ENCODE measurements around the gene GLG1.

GLG1 gene

DNA sequence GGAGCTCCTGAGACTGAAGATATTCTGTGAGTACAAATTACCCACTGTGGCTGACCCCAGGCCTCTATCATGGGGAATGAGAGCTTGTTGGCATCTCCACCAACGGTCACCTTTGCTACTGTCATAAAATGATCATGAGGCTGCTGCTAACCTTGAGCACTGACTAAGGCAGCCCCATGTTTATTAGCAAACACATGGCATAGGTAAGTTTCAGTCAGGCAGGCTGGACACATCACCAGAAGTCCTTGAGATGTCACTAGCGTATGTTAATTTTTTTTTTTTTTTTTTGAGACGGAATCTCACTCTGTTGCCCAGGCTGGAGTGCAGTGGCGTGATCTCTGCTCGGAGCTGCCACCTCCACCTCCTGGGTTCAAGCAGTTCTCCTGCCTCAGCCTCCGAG, 1.5 kb upstream of the GLG1 start:
- no peak for FAIRE-seq

DNA sequence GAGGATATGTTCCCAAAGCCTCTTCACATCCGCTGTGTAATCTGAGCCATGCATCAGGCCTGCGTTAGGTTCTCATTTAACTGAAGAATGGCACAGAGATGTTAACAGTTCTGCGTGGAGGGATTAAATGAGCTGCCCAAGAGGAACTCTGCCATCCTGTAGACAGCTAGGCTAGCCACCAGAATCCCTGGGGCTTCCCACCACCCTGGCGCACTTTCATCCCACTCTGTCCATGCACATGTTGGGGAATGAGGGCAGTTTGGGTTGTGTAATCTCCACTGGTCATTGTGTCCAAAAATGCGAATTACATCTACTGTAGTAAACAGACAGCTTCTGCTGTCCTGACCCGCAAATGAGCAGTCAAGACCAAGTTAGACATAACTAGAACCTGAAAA, 1.0 kb upstream of the GLG1 start:
- FAIRE-seq = no peak

DNA sequence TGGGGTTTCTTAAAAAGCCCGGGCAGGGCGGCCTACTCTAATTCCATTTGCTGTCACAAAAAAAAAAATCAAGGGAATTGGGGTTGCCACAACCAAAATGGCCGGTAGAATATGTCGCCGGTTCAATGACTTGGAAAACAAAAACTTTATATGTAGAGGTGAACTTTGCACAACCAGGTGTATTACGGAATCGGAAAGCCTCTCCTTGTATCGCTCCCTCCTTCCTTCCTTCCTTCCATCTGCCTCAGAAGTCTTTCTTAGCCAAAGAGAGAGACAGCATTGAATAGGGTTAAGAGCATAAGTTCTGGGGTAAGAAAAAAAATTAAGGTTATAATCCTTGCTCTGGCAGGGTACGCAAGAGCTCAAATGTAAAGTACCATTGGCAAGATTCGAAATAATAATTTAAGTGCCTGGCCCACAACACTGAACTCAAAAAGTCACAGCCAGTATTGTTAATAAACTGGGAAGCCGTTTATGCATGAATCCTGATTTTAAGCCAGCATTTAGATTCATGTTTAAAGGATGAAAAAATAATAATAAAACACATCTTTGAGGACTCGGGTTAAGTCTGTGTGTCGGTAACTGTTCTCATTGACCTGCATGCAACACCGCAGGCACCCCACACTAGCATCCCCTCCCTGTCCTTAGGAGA, 522 bp upstream of the GLG1 start:
- no peak for FAIRE-seq

DNA sequence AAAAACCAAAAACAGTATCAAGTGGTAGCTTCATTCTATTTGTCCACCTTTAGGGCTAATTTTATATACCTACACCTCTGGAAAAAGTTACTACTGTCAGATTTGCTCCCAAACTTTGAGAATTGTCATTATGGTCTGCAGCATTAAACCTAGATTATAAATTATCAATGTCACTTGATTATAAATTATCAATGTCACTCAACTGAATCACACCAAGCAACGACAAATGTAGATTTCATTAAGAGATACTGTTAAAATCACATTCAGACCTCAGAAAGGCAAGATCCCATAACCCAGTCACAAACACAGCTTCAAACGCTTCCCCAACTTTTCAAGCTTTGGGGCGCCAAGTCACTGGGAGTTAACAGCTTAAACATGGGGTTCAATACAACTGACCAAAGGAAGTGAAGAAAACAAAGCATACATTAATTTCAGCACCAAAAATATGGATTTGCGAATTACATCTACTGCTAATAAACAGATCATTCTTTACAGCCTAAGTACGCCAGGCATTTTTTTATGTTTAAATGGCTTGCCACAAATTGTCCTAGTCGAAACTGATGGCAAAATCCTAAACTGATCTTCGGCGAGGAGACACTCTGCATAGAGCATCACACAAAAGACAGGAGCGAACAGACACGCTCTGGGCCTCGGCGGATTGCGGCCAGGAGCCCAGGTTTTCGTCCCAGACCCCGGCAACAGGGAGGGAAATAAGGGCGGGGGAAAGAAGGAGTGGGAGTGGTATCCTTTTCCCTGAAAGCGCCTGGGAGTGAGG, 981 bp downstream of the GLG1 start:
- FAIRE-seq = no peak

DNA sequence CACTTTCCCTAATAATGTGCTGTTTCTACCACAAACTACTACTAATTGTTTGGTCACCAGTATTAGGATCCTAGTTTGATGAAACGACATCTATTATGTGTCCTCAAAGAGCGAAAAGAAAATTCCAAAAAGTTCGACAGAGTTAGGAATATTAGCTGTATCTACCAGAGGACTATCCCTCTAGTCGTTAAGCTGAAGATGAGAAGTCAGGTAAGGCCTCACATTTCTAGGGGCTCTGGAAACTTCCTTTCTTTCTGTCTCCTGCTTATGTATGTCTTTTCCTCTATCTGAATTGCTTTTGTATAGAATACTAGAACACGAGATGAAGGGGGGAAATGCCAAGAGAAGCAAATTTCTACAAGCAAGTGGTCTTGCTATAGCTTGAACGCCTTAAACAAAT, 1.6 kb downstream of the GLG1 start:
- no peak for FAIRE-seq

DNA sequence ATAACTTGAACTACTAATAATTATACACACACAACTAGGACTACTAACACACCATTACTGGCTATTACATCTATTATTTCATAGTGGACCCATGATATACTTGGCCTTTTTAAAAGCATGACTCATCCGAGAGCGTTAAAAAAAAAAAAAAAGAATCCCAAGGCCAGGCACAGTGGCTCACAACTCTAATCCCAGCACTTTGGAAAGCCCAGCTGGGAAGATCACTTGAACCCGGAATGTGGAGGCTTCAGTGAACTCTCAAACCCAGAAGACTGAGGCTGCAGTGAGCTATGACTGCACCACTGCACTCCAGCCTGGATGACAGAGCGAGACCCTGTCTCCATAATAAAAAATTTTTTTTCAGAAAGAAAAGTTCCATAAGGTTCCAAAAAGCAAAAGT, 3.1 kb downstream of the GLG1 start:
- FAIRE-seq = no peak

DNA sequence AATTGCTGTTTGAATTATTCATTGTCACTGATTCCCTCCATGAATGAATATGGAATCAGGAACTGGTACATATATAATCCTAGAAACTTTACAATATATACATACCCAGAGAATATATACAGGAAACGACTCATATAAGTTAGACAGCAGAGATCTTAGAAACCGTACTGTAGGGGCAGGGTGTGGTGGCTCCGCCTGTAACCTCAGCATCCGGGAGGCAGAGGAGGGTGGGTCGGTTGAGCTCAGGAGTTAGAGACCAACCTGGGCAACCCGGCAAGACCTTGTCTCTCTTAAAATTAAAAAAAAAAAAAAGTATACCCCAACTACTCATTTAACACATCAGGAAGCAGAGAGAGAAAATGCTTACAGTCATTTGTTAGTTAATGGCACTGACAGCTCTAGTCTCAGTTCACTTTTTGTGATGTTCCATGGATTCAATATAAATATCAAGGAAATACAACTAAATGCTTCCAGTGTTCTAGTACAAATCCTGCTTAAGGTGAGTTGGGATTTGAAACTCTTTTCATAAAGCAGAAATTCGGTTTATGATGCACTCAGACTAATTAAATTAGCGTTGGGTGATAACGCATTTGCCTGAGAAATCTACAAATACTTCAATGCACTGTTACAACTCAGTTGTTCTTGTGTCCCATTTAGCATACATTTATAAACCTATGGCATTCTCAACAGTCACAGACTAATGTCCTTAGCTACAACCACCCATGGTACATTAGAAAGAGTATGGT, 5.6 kb downstream of the GLG1 start:
- FAIRE-seq = no peak

DNA sequence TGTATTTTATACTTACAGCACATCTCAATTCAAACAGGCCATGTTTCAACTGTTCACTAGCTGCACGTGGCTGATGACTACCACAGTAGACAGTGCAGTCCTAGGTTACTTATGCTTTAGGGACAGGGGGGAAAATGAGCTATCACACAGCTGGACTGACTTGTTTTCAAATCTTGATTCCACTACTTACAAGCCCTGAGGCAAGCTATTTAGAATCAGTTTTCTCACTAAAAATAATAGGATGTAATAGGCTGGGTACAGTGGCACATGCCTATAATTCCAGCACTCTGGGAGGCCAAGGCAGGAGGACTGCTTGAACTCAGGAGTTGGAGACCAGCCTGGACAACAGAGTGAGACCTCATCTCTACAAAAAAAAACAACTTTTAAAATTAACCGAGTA, 10.3 kb downstream of the GLG1 start:
- no peak for FAIRE-seq

DNA sequence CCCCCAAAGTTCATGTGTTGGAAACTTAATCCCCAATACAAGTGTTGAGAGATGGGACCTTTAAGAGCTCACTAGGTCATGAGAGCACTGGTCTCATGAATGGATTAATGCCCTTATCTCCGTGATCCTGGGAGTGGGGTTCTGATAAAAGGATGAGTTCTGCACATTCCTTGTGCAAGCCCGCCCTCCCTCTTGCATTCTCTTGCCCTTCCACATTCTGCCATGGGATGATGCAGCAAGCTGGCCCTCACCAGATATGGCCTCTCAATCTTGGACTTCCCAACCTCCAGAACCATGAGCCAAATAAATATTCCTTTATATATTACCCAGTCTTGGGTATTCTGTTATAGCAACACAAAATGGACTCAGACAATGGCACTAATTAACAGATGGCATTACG, 14.1 kb downstream of the GLG1 start:
- FAIRE-seq = no peak

DNA sequence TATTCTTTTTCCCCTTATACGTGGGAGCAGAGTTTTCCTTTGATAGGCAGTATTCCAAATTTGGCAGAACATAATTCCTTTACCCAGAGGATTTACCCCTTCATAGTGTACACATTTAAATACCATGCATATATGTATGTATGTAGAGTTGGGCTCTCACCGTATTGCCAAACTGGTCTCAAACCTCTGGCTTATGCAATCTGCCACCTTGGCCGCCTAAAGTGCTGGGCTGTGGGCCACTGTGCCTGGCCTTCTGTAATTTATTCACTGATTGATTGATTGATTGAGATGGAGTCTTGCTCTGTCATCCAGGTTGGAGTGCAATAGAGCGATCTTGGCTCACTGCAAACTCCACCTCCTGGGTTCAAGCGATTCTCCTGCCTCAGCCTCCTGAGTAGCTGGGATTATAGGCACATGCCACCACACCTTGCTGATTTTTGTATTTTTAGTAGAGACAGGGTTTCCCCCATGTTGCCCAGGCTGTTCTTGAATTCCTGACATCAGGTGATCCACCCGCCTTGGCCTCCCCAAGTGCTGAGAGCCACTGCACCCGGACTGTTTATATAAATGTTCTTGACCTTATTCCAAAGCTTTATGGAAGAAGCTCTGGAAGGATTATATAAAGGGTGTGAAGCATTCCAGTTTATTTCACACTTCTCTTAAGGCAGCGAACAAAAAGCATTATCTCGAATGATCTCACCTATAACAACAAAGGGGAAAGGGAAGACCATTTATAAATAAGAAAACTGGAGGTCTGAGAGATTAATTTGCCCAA, 14.9 kb downstream of the GLG1 start:
- no peak for FAIRE-seq

DNA sequence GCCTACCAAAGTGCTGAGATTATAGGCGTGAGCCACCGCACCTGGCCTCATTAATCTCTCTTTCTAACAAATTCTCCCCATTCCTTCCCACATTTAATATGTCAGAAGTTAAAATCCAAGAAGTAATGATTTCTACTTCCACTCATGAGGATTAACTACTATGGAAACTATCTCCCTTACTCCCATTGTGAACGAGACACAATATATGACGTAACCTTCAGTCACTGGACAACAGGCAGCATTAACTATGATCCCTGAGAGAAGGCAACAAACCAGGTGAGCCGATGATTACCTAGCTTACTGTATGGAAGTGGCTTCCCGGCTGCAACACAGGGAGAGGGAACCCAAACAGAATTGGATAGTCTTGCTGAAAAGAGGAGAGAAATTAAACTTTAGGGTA, 20.0 kb downstream of the GLG1 start:
- FAIRE-seq = no peak

DNA sequence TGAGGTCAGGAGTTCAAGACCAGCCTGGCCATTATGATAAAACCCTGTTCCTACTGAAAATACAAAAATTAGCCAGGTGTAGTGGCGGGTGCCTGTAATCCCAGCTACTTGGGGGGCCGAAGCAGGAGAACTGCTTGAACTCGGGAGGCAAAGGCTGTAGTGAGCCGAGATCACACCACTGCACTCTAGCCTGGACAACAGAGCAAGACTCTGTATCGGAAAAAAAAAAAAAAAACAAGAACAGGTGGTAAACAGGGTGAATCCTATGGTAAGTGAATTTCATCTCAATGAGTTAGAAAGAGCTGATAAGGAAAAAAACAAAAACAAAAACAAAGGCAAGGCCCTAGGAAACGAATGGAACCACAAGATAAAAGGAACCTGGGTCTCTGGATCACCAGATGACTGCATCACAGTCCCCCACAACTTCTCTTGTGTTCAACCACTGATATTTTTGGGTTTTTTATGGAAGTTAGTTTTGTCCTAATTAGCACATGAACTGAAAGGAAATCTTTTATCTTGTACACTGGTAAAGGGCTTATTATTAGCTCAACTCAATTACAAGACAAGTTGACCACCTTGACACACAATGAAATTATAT, 21.0 kb downstream of the GLG1 start:
- no peak for FAIRE-seq

DNA sequence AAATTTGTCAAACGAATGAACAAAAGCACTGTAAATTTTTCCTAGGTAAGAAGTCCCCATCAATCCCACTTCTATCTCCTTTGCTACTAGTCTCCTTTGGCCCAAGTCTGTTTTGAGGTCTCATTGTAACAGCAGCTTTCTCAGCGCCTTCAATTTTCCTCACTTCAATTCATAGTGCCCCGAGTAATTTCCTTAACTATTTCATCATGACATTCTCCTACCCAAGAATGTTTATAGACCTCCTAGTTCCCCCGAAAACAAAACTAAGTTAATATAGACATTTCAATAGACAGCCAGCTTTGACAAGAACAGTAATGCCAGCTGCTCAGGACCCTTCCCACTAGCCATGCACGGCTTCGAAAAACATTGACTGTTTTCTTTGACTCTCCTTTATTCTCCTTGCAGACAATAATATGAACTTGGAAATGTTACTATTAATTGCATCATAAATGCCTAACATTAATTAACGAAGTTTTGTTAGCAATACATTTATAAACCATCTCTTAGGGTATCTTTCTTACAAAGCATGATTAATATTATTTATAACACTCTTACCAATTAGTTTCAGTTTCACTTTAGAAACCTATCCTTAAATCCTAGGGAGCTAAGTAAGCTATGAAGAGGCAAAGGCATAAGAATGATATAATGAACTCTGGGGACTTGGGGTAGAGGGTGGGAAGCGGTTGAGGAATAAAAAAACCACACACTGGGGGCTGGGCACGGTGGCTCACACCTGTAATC, 22.8 kb downstream of the GLG1 start:
- no peak for FAIRE-seq

DNA sequence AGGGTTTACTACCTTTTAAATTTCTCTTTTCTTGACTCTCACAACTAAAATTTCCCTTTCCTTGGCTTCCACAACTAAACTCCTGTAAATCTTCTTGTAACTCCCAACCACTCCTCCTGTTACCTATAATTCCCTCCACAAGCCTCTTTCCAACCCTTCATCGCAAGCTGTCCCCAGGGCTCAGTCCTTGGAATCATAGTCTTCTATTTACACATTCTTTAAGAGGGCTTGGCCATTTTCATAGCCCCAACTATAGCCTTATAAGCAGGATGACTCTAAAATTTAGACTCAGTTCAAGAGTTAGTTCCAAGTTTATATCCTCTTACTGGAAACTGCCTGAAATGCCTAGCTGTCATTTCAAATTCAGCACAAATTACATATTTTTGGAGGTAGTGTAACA, 23.9 kb downstream of the GLG1 start:
- FAIRE-seq = no peak

DNA sequence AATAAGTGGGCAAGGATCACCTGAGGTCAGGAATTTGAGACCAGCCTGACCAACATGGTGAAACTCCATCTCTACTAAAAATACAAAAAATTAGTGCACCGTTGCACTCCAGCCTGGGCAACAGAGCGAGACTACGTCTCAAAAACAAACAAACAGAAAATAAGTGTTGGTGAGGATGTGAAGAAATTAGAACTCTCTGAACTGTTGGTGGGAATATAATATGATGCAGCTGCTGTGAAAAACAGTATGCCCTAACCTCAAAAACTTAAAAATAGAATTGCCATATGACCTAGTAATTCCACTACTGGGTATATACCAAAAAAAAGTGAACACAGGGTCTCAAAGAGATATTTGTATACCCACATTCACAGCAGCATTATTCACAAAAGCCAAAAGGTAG, 26.1 kb downstream of the GLG1 start:
- FAIRE-seq = no peak

DNA sequence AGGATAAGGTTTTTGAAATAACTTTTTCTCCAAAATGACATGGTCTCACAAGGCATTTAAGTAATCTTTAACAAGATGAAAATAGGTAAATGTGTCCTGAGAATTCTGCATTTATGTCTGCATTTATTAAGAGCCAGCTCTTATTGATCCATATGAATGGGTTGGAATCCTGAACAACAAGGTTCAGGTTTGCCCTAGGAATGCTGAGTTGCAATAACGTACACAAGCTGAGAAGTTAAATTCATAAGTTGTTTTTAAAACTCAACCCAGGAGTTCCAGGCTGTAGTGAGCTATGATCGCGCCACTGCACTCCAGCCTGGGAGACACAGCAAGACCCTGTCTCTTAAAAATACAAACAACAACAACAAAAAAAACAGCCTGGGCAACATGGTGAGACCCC, 28.1 kb downstream of the GLG1 start:
- FAIRE-seq = no peak

DNA sequence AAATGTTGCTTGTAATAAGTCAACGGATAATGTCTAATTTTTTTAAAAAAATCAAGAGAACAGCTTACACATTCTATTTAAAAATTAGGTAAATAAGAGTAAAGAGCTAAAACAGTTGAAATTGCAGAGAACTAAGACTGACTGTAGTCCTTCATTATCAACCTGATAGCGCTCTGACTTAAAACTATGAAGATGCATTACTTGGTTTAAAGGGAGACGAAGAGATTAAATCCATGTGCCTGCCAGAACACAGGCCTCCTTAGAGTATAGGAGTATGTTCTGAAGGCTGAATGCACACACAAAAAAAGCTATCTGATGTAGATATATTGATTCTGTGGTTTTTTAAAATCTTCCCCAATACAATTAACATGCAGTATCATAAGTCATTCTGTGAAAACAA, 28.5 kb downstream of the GLG1 start:
- no peak for FAIRE-seq

DNA sequence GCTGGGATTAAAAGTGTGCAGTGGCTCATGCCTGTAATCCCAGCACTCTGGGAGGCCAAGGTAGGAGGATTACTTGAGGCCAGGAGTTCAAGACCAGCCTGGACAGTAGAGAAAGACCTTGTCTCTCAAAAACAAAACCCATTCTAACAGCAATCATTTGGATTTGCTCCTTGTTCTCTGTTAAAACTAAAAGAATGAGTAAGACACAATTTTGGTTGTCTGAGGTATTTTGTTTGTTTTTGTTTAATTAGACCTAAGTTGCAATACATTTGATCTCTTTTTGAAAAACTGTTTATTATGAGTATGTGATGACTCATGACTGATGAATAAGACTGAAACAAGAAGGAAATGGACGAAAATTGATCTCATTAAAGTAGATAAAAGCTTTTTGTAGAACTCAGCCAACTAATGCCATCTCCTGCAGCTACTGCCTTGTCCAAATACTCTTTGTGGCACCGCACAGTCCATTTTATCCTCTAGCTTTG, 29.0 kb downstream of the GLG1 start:
- no peak for FAIRE-seq

DNA sequence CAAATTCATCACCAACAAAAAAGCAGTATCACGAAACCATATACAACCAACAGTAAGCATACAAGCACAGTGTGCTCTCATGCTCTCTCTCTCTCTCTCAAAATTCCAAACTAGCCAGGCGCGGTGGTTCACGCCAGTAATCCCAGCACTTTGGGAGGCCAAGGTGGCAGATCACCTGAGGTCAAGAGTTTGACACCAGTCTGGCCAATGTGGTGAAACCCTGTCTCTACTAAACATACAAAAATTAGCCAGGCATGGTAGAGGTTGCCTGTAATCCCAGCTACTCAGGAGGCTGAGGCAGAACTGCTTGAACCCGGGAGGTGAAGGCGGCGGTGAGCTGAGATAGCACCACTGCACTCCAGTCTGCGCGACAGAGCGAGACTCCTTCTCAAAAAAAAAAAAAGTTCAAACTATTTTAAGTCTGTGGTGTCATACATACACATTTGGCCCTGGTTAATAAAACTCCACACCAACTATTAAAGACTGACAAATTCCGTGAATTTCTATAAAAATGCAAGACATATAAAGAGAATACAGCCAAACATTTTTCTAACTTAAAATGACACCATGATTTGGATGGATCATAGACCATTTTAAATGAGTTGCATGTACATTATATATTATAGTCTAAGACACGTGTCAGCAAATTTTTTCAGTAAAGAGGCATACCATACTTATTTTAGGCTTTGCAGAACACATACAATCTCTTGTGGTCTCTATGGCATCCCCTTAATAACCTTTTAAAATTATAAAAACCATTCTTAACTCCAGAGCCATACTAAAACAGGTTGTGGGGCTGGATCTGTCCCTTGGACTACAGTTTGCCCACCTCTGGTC, 30.9 kb downstream of the GLG1 start:
- FAIRE-seq = no peak

DNA sequence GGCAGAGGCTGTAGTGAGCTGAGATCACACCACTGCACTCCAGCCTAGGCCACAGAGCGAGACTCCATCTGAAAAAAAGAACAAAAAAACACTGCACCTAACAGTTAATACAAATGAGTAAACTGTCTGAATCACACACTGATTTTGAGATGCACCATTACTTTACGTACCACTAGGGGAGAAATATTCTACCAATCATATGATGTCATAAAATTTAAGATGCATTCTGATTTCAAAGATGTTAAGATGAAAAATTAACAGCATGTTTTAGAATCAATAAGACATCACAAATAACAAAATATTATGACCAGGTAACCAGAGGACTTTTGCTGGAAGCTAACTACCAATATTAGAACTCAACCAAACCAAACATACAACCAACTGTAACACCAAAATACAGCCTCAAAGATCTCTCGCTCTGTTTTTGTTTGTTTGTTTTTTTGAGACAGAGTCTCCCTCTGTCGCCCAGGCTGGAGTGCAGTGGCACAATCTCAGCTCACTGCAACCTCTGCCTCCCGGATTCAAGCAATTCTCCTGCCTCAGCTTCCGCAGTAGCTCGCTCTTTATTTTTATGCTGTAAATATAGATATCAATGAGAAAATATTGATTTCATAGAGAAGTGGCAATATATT, 31.6 kb downstream of the GLG1 start:
- FAIRE-seq = no peak

DNA sequence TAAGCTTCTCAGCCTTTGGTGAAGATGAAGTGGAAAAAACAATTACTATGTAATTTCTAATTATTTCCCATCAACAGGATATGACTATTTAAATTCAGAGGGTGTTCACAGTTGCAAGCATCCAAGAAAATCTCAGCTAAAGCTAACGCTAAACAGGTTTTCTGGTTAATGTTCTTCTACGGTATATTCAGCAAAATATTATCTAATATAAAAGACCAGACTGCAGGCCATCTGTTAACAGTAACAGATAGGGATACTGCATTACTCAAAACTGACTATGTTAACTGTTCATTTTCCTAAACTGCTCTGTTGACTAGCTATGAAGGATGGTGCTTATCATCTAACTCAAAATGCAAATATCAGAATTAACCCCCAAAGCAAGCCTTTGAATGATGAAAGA, 32.8 kb downstream of the GLG1 start:
- FAIRE-seq = no peak
